NB4 (cell line): ENCODE results near the gene CDK15.

ENCODE experiments used
- MYC ChIP-seq: IDR thresholded peaks from 2 replicates; pipeline ENCODE4 v1.6.1; 2011; ENCODE audit warnings: low read depth, low read length
- POLR2A ChIP-seq: IDR thresholded peaks from 2 replicates; pipeline ENCODE4 v1.6.1; 2011; ENCODE audit warnings: mild to moderate bottlenecking; ENCODE audit not compliant: insufficient read length; ENCODE audit errors: extremely low read depth
- TF ChIP-seq, protein P1 (sequence below): IDR thresholded peaks from one replicate; pipeline ENCODE4 v1.5.1; 2012; ENCODE audit warnings: low read depth, low read length
- TF ChIP-seq, protein P2 (sequence below): IDR thresholded peaks from 2 replicates; pipeline ENCODE4 v1.6.1; 2011; ENCODE audit warnings: low read depth, low read length

- no peak for TF ChIP-seq POLR2A
- TF ChIP-seq, protein P1, sequence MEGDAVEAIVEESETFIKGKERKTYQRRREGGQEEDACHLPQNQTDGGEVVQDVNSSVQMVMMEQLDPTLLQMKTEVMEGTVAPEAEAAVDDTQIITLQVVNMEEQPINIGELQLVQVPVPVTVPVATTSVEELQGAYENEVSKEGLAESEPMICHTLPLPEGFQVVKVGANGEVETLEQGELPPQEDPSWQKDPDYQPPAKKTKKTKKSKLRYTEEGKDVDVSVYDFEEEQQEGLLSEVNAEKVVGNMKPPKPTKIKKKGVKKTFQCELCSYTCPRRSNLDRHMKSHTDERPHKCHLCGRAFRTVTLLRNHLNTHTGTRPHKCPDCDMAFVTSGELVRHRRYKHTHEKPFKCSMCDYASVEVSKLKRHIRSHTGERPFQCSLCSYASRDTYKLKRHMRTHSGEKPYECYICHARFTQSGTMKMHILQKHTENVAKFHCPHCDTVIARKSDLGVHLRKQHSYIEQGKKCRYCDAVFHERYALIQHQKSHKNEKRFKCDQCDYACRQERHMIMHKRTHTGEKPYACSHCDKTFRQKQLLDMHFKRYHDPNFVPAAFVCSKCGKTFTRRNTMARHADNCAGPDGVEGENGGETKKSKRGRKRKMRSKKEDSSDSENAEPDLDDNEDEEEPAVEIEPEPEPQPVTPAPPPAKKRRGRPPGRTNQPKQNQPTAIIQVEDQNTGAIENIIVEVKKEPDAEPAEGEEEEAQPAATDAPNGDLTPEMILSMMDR, result no peak
- TF ChIP-seq, protein P2, sequence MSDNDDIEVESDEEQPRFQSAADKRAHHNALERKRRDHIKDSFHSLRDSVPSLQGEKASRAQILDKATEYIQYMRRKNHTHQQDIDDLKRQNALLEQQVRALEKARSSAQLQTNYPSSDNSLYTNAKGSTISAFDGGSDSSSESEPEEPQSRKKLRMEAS, result no peak
- TF ChIP-seq MYC, result no peak
These were observed 74.2 kb downstream of the CDK15 start for GRCh38 chr2:201880579-201880978.
